Spleen (tissue), 7 donors: ENCODE results near the gene DHX38.

Experiments
- CTCF ChIP-seq, 11 experiments: fragments of 200-600 bp in 7 of 11; fragments of 450-650 bp in 4 of 11; sonication (generic) in 4 of 11; IDR thresholded peaks in 8 of 11; conservative IDR thresholded peaks in 3 of 11; 1 replicate in 7 of 11; 2 replicates in 4 of 11; pipeline versions ENCODE4 v1.4.0 to v1.8.0; 2016 to 2021; ENCODE audit warnings: antibody characterized with exemption in 11 of 11, inconsistent platforms in 4 of 11, mild to moderate bottlenecking in 1 of 11
- POLR2A ChIP-seq, 3 donors: fragments of 450-650 bp; IDR thresholded peaks; one replicate each; pipeline ENCODE4 v1.5.1; 2017; ENCODE audit warnings: antibody characterized with exemption in 3 of 3, mild to moderate bottlenecking in 1 of 3
- POLR2AphosphoS5 ChIP-seq, 3 donors: sonication (generic); formaldehyde crosslinking; IDR thresholded peaks; one replicate each; pipeline ENCODE4 v1.5.1; 2017; ENCODE audit warnings: antibody characterized with exemption in 3 of 3
- donor health status: DM: no; HTN: no; CAD: no; lungs with moderate emphysema.
- donor health status: DM: no; HTN: no; CAD: no.
- donor health status: DM: no; HTN: no; CAD: no.

GRCh38 chr16:72049110-72049509 lies 44.5 kb upstream of the DHX38 start:
- TF ChIP-seq POLR2A (IDR thresholded peaks at IDR 0.05) (no peak), CTCF (IDR thresholded peaks at IDR 0.05 in 8 of 11, conservative IDR thresholded peaks at IDR 0.05 in 3 of 11) (no peak), POLR2AphosphoS5 (IDR thresholded peaks at IDR 0.05) (no peak)
